ENCODE measurements around the gene COPRS. TPM values are rescaled to one million over a fixed set of nuclear protein-coding genes. Genes with fewer than 3 reads are reported as not detected.

The COPRS gene
- total RNA-seq, 1 donor: 7.9 TPM

GRCh38 chr17:31869031-31869430, 10.0 kb upstream of the COPRS start:
- Histone ChIP-seq H3K4me1 (ENCODE audit: insufficient read depth, low read length) (no peaks in the 10 kb centered on the region), H3K9me3 (ENCODE audit: low read depth, low read length) (no peaks in the 10 kb centered on the region), H3K27me3 (ENCODE audit: insufficient read depth, low read length) (no peaks in the 10 kb centered on the region), H3K4me3 (ENCODE audit: low read length) (no peak overlapping the region)

- no peaks in the 10 kb centered on the region for H3K9me3 ChIP-seq (ENCODE audit: low read depth, low read length)
- peak overlapping the region; percentile 28 for H3K4me3 ChIP-seq (ENCODE audit: low read length)
- H3K27me3 ChIP-seq (ENCODE audit: insufficient read depth, low read length): no peaks in the 10 kb centered on the region
- peaks cover 18% of the 10 kb centered on the region for H3K4me1 ChIP-seq (ENCODE audit: insufficient read depth, low read length)
These were observed 504 bp upstream of the COPRS start for GRCh38 chr17:31859487-31860008.

- peaks cover 18% of the 10 kb centered on the region for H3K4me1 ChIP-seq (ENCODE audit: insufficient read depth, low read length)
- H3K9me3 ChIP-seq (ENCODE audit: low read depth, low read length): no peaks in the 10 kb centered on the region
- H3K4me3 ChIP-seq (ENCODE audit: low read length): peak overlapping the region; percentile 40
- H3K27me3 ChIP-seq (ENCODE audit: insufficient read depth, low read length): no peaks in the 10 kb centered on the region
These were observed 963 bp downstream of the COPRS start for GRCh38 chr17:31857920-31858641.

- H3K9me3 ChIP-seq (ENCODE audit: low read depth, low read length): no peaks in the 10 kb centered on the region
- H3K27me3 ChIP-seq (ENCODE audit: insufficient read depth, low read length): no peaks in the 10 kb centered on the region
- H3K4me1 ChIP-seq (ENCODE audit: insufficient read depth, low read length): peaks cover 18% of the 10 kb centered on the region
- no peak overlapping the region for H3K4me3 ChIP-seq (ENCODE audit: low read length)
These were observed 2.3 kb downstream of the COPRS start for GRCh38 chr17:31856750-31857149.

- Histone ChIP-seq H3K4me1 (ENCODE audit: insufficient read depth, low read length) (peaks cover 15% of the 10 kb centered on the region), H3K4me3 (ENCODE audit: low read length) (no peak overlapping the region), H3K9me3 (ENCODE audit: low read depth, low read length) (no peaks in the 10 kb centered on the region)
These were observed 4.4 kb downstream of the COPRS start for GRCh38 chr17:31854672-31855071.

GRCh38 chr17:31853911-31854470, 5.1 kb downstream of the COPRS start:
- Histone ChIP-seq H3K27me3 (ENCODE audit: insufficient read depth, low read length) (no peaks in the 10 kb centered on the region), H3K9me3 (ENCODE audit: low read depth, low read length) (no peaks in the 10 kb centered on the region), H3K4me3 (ENCODE audit: low read length) (no peak overlapping the region)

More at GRCh38 chr17:31854672-31855071, 4.4 kb downstream of the COPRS start:
- H3K27me3 ChIP-seq (ENCODE audit: insufficient read depth, low read length): no peaks in the 10 kb centered on the region

GRCh38 chr17:31845291-31845690, 13.8 kb downstream of the COPRS start:
- Histone ChIP-seq H3K27me3 (ENCODE audit: insufficient read depth, low read length) (peaks cover 3% of the 10 kb centered on the region), H3K4me1 (ENCODE audit: insufficient read depth, low read length) (peaks cover 7% of the 10 kb centered on the region), H3K9me3 (ENCODE audit: low read depth, low read length) (no peaks in the 10 kb centered on the region), H3K4me3 (ENCODE audit: low read length) (no peak overlapping the region)

More at GRCh38 chr17:31853911-31854470, 5.1 kb downstream of the COPRS start:
- H3K4me1 ChIP-seq (ENCODE audit: insufficient read depth, low read length): peaks cover 11% of the 10 kb centered on the region

- Histone ChIP-seq H3K27me3 (ENCODE audit: insufficient read depth, low read length) (peaks cover 3% of the 10 kb centered on the region), H3K4me3 (ENCODE audit: low read length) (no peak overlapping the region), H3K4me1 (ENCODE audit: insufficient read depth, low read length) (peaks cover 7% of the 10 kb centered on the region), H3K9me3 (ENCODE audit: low read depth, low read length) (no peaks in the 10 kb centered on the region)
These were observed 15.8 kb downstream of the COPRS start for GRCh38 chr17:31843070-31843745.

GRCh38 chr17:31842195-31843069, 16.6 kb downstream of the COPRS start:
- H3K27me3 ChIP-seq (ENCODE audit: insufficient read depth, low read length): peaks cover 3% of the 10 kb centered on the region
- no peak overlapping the region for H3K4me3 ChIP-seq (ENCODE audit: low read length)
- H3K4me1 ChIP-seq (ENCODE audit: insufficient read depth, low read length): peaks cover 7% of the 10 kb centered on the region
- no peaks in the 10 kb centered on the region for H3K9me3 ChIP-seq (ENCODE audit: low read depth, low read length)

GRCh38 chr17:31841850-31842194, 17.2 kb downstream of the COPRS start:
- no peaks in the 10 kb centered on the region for H3K9me3 ChIP-seq (ENCODE audit: low read depth, low read length)
- H3K4me3 ChIP-seq (ENCODE audit: low read length): no peak overlapping the region
- peaks cover 7% of the 10 kb centered on the region for H3K4me1 ChIP-seq (ENCODE audit: insufficient read depth, low read length)
- H3K27me3 ChIP-seq (ENCODE audit: insufficient read depth, low read length): peaks cover 3% of the 10 kb centered on the region

GRCh38 chr17:31838636-31839225, 20.3 kb downstream of the COPRS start:
- H3K27me3 ChIP-seq (ENCODE audit: insufficient read depth, low read length): peaks cover 3% of the 10 kb centered on the region
- H3K4me1 ChIP-seq (ENCODE audit: insufficient read depth, low read length): peaks cover 19% of the 10 kb centered on the region
- no peak overlapping the region for H3K4me3 ChIP-seq (ENCODE audit: low read length)
- H3K9me3 ChIP-seq (ENCODE audit: low read depth, low read length): no peaks in the 10 kb centered on the region

- H3K4me1 ChIP-seq (ENCODE audit: insufficient read depth, low read length): peaks cover 12% of the 10 kb centered on the region
- H3K4me3 ChIP-seq (ENCODE audit: low read length): no peak overlapping the region
- no peaks in the 10 kb centered on the region for H3K9me3 ChIP-seq (ENCODE audit: low read depth, low read length)
- H3K27me3 ChIP-seq (ENCODE audit: insufficient read depth, low read length): no peaks in the 10 kb centered on the region
These were observed 23.1 kb downstream of the COPRS start for GRCh38 chr17:31835984-31836383.

- Histone ChIP-seq H3K4me1 (ENCODE audit: insufficient read depth, low read length) (peaks cover 12% of the 10 kb centered on the region), H3K27me3 (ENCODE audit: insufficient read depth, low read length) (no peaks in the 10 kb centered on the region), H3K9me3 (ENCODE audit: low read depth, low read length) (no peaks in the 10 kb centered on the region), H3K4me3 (ENCODE audit: low read length) (no peak overlapping the region)
These were observed 24.6 kb downstream of the COPRS start for GRCh38 chr17:31834448-31834847.

- H3K9me3 ChIP-seq (ENCODE audit: low read depth, low read length): no peaks in the 10 kb centered on the region
- H3K4me3 ChIP-seq (ENCODE audit: low read length): no peak overlapping the region
- no peaks in the 10 kb centered on the region for H3K27me3 ChIP-seq (ENCODE audit: insufficient read depth, low read length)
- H3K4me1 ChIP-seq (ENCODE audit: insufficient read depth, low read length): peaks cover 12% of the 10 kb centered on the region
These were observed 26.3 kb downstream of the COPRS start for GRCh38 chr17:31832746-31833145.

Data from mononuclear cell (primary cell).